Measurements from ENCODE around the gene OR10AG1. TPM values are rescaled to one million over a fixed set of nuclear protein-coding genes. Genes with fewer than 3 reads are reported as not detected.

The OR10AG1 gene
- total RNA-seq, 1 donor from 2014 or later = not detected

GRCh38 chr11:55936300-55936699, 33.4 kb downstream of the OR10AG1 start, which contains the start of gene OR5I1:
Gene OR5I1 (minus strand): TSS chr11:55936400. CDS start chr11:55936400, 0 bp downstream.
- no peaks in the 10 kb centered on the region for H3K27me3 ChIP-seq
- H3K9me3 ChIP-seq = no peaks in the 10 kb centered on the region
- no peaks in the 10 kb centered on the region for H3K36me3 ChIP-seq
- intact Hi-C loops (cut with DNase I) = no loop called here
- TF ChIP-seq POLR2A (IDR thresholded peaks at IDR 0.05) (no peak), POLR2AphosphoS5 (IDR thresholded peaks at IDR 0.05; ENCODE audit: insufficient read depth in 1 of 2, low read depth in 1 of 2) (no peak), CTCF (IDR thresholded peaks at IDR 0.05) (no peak)
- no peak within 1 kb of the TSS for H3K4me3 ChIP-seq
- no peak within 1 kb of the TSS for H3K27ac ChIP-seq
- no peaks in the 10 kb centered on the region for H3K4me1 ChIP-seq
- DNase-seq (ENCODE audit: extremely low spot score in 2 of 2) = no peak

GRCh38 chr11:55920537-55920936, 49.2 kb downstream of the OR10AG1 start:
- H3K27ac ChIP-seq = no peak overlapping the region
- TF ChIP-seq POLR2AphosphoS5 (IDR thresholded peaks at IDR 0.05; ENCODE audit: insufficient read depth in 1 of 2, low read depth in 1 of 2) = no peak
- no peak for TF ChIP-seq CTCF (IDR thresholded peaks at IDR 0.05)
- TF ChIP-seq POLR2A (IDR thresholded peaks at IDR 0.05) = no peak
- no peaks in the 10 kb centered on the region for H3K27me3 ChIP-seq
- H3K9me3 ChIP-seq = no peaks in the 10 kb centered on the region
- no peak overlapping the region for H3K4me3 ChIP-seq
- no peaks in the 10 kb centered on the region for H3K4me1 ChIP-seq
- DNase-seq (ENCODE audit: extremely low spot score in 2 of 2) = no peak
- intact Hi-C loops (cut with DNase I) = no loop called here
- no peaks in the 10 kb centered on the region for H3K36me3 ChIP-seq

Other genes starting within 250 kb of the OR10AG1 start
- not detected for gene OR5D13, start 196.5 kb downstream of the OR10AG1 start, total RNA-seq
- not detected for gene OR5D14, start 174.4 kb downstream of the OR10AG1 start, total RNA-seq
- not detected for gene OR5L1, start 158.6 kb downstream of the OR10AG1 start, total RNA-seq
- gene OR5D18, start 150.3 kb downstream of the OR10AG1 start, total RNA-seq = not detected
- not detected for gene OR5L2, start 142.7 kb downstream of the OR10AG1 start, total RNA-seq
- gene OR5D16, start 131.2 kb downstream of the OR10AG1 start, total RNA-seq = not detected
- gene TRIM51, start 86.6 kb downstream of the OR10AG1 start, total RNA-seq = not detected
- not detected for gene OR5W2, start 55.4 kb downstream of the OR10AG1 start, total RNA-seq
- not detected for gene OR5I1, start 33.5 kb downstream of the OR10AG1 start, total RNA-seq
- gene OR5F1, start 24.7 kb upstream of the OR10AG1 start, total RNA-seq = not detected
- not detected for gene OR5AS1, start 57.7 kb upstream of the OR10AG1 start, total RNA-seq
- not detected for gene OR8I2, start 123.4 kb upstream of the OR10AG1 start, total RNA-seq
- not detected for gene OR8H2, start 133.7 kb upstream of the OR10AG1 start, total RNA-seq
- gene OR8H3, start 152.4 kb upstream of the OR10AG1 start, total RNA-seq = not detected
- gene OR8J3, start 170.3 kb upstream of the OR10AG1 start, total RNA-seq = not detected
- not detected for gene OR8K5, start 190.4 kb upstream of the OR10AG1 start, total RNA-seq
- not detected for gene OR5J2, start 206.7 kb upstream of the OR10AG1 start, total RNA-seq

Data from vagina (tissue), 2 donors.